Measurements from ENCODE around the gene DHRS2. TPM values are rescaled to one million over a fixed set of nuclear protein-coding genes. Genes with fewer than 3 reads are reported as not detected.

Gene DHRS2
- total and polyA plus RNA-seq, 2 of the 13 experiments (the other 11 are each of a cell fraction or from before 2014, with no cell fraction given), result 1,621 to 3,021 TPM

GRCh38 chr14:23646648-23647549, 10.7 kb downstream of the DHRS2 start (continued):
- 0 out of 2 replicates have a peak, but pooled peaks have one; percentile 41 for TF ChIP-seq ZBTB37 (CRISPR knock-in tag; IDR thresholded peaks at IDR 0.05)
- 0 out of 2 replicates have a peak, but pooled peaks have one; percentile 43 for TF ChIP-seq ZNF557 (CRISPR knock-in tag; IDR thresholded peaks at IDR 0.05)
- TF ChIP-seq SOX13 (IDR thresholded peaks at IDR 0.05), result no peak
- TF ChIP-seq SOX13 (CRISPR knock-in tag; conservative IDR thresholded peaks at IDR 0.05 in 1 of 2, IDR thresholded peaks at IDR 0.05 in 1 of 2), result peak in 1 of 2 experiments; percentile 10; a peak in 1 of 4 replicates
- TF ChIP-seq NR2C2 (CRISPR knock-in tag; IDR thresholded peaks at IDR 0.05; ENCODE audit: borderline replicate concordance), result peak; percentile 35
- TF ChIP-seq BRCA1 (CRISPR knock-in tag; IDR thresholded peaks at IDR 0.05), result no peak; the same call in 1 of the 2 replicates
- no peak for TF ChIP-seq GPBP1L1 (CRISPR knock-in tag; IDR thresholded peaks at IDR 0.05)
- peak; percentile 98 for TF ChIP-seq PATZ1 (CRISPR knock-in tag; IDR thresholded peaks at IDR 0.05)
- TF ChIP-seq MTF2 (CRISPR knock-in tag; IDR thresholded peaks at IDR 0.05; ENCODE audit: borderline replicate concordance), result no peak
- peak; percentile 7; the same call in 1 of the 2 replicates for TF ChIP-seq HCFC1 (IDR thresholded peaks at IDR 0.05; ENCODE audit: low read depth, low read length)
- TF ChIP-seq ZNF629 (CRISPR knock-in tag; conservative IDR thresholded peaks at IDR 0.05), result peak; percentile 47; the same call in 1 of the 2 replicates
- peak; percentile 20; the same call in 1 of the 2 replicates for TF ChIP-seq ZNF747 (CRISPR knock-in tag; IDR thresholded peaks at IDR 0.05; ENCODE audit: borderline replicate concordance)
- TF ChIP-seq KAT8 (CRISPR knock-in tag; IDR thresholded peaks at IDR 0.05), result 0 out of 2 replicates have a peak, but pooled peaks have one; percentile 4
- TF ChIP-seq ZNF773 (CRISPR knock-in tag; IDR thresholded peaks at IDR 0.05; ENCODE audit: borderline replicate concordance), result peak; percentile 83; the same call in 1 of the 2 replicates
- no peak for TF ChIP-seq GMEB1 (CRISPR knock-in tag; IDR thresholded peaks at IDR 0.05; ENCODE audit: borderline replicate concordance)
- no peak for TF ChIP-seq ZNF143 (CRISPR knock-in tag; IDR thresholded peaks at IDR 0.05)
- no peak for TF ChIP-seq CENPBD1 (CRISPR knock-in tag; IDR thresholded peaks at IDR 0.05; ENCODE audit: borderline replicate concordance, low read depth)
- peak; percentile 81; the same call in 1 of the 2 replicates for TF ChIP-seq HNRNPL (IDR thresholded peaks at IDR 0.05; ENCODE audit: low read depth, low read length)
- TF ChIP-seq NRL (CRISPR knock-in tag; IDR thresholded peaks at IDR 0.05; ENCODE audit: borderline replicate concordance), result peak; percentile 63; the same call in 1 of the 2 replicates

All from HepG2 (cell line).